GM12875 (cell line): Measurements from ENCODE around the gene ARHGEF6.

Experiments used
- H3K4me3 ChIP-seq: one replicate; pipeline ENCODE4 v1.5.1; 2011; ENCODE audit warnings: low read depth, low read length, control low read depth
- TF ChIP-seq, protein P1 (sequence below): IDR thresholded peaks from 2 replicates; pipeline ENCODE4 v1.5.1; 2011; ENCODE audit warnings: low read depth, mild to moderate bottlenecking, control low read depth, inconsistent platforms, low read length, moderate library complexity, borderline replicate concordance; ENCODE audit not compliant: insufficient read depth

Gene ARHGEF6

GRCh38 chrX:136671006-136671610, 109.6 kb downstream of the ARHGEF6 start:
- no peak overlapping the region for H3K4me3 ChIP-seq
- TF ChIP-seq, protein P1, sequence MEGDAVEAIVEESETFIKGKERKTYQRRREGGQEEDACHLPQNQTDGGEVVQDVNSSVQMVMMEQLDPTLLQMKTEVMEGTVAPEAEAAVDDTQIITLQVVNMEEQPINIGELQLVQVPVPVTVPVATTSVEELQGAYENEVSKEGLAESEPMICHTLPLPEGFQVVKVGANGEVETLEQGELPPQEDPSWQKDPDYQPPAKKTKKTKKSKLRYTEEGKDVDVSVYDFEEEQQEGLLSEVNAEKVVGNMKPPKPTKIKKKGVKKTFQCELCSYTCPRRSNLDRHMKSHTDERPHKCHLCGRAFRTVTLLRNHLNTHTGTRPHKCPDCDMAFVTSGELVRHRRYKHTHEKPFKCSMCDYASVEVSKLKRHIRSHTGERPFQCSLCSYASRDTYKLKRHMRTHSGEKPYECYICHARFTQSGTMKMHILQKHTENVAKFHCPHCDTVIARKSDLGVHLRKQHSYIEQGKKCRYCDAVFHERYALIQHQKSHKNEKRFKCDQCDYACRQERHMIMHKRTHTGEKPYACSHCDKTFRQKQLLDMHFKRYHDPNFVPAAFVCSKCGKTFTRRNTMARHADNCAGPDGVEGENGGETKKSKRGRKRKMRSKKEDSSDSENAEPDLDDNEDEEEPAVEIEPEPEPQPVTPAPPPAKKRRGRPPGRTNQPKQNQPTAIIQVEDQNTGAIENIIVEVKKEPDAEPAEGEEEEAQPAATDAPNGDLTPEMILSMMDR = no peak

DNA sequence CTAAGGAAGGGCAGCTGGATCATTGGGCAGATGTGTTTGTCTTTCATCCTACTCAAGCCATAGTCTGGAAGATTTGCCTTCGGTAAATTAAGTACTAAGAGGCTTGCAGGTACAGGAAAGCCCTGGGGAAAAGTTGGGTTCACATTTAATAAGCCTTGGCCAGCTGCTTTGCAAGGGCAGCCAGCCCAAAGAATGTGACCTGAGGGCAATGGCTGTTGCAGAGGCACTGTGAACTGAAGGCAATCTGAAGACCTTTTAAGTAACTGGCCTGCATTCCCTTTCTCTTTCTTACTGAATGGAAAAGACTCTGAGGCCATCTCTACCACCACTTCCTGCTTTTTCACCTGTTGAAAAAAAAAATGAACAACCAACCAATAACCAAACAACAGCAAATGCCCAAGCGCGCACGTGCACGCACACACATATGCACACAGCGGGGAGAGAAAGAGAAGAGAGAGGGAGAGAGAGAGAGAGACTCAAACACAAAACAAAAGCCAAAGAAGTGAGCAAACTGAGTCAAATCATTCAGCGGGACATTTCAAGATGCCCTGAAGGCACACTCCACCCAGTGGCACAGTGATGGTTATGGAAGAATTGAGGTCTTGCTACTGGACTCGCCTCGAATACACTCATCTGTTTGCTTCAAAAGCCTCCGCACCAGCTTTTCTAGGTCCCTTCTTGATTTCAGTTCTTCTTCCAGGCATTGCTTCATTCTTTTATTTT, 113.1 kb downstream of the ARHGEF6 start:
- TF ChIP-seq, protein P1 = no peak
- no peak overlapping the region for H3K4me3 ChIP-seq

DNA sequence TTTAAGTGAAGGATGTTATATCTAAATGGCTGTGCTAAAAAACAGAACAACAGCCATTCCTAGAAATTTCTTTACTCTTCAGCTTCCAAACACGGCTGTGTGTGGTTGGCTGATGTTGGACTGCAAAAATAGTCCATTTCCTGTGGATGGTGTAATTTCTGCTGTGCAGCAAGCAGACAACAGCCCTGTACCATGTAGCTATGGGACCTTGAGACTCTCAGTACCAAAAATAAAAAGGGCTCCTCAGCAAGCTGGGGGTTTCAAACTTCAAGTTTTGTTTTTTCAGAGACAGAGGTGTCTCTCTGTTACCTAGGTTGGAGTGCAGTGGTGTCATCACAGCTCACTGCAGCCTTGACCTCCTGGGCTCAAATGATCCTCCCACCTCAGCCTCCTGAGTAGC, 114.6 kb downstream of the ARHGEF6 start:
- no peak overlapping the region for H3K4me3 ChIP-seq
- TF ChIP-seq, protein P1 = no peak

DNA sequence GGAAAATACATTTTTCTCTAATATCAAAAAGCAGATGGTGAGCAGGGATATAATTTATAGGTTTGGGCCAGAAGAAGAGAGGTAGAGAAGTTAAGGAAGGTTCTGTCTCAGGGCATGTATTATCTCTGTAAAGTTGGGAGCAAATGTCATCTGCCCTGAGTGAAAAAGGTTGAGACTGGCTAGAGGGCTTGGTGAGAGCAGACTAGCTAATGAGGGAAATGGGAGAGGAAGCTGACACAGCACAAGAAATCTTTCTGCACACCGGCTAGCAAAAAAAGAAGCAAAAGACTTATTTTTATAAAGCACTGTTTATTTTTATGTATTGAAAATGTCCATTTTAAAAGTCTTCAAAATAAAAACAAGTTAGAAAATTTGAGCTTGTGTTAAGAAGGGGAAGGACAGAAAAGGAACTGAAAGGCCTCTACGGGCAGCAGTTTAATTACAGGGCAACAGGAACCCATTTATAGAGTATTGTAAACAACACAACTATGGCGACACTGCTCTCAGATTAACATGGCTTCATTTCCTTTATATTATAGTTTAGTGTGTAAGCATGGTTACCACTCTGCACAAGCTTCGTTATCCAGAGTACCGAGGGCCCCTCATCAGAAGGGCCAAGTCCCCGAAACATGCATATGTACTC, 115.4 kb downstream of the ARHGEF6 start:
- no peak overlapping the region for H3K4me3 ChIP-seq
- TF ChIP-seq, protein P1 = no peak

GRCh38 chrX:136662976-136663375, 117.8 kb downstream of the ARHGEF6 start:
- TF ChIP-seq, protein P1 = no peak
- H3K4me3 ChIP-seq = no peak overlapping the region

DNA sequence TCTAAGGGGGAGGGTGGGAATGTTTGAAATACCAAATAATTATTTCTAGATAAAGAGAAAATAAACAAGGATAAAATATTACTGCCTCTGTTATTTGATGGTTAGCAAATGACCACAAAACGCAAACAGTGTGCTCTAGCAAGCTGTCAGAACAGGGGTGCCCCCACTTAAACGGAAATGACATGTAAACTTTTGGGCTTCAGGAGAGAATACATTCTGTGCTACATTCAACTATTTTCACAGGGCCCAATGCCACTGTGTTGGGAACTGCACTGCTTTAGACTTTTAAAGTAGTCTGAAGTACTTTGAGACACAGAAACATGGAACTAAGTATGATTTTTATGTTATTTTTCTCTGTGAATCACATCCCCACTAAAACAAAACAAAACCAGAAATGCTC, 118.6 kb downstream of the ARHGEF6 start:
- H3K4me3 ChIP-seq = no peak overlapping the region
- TF ChIP-seq, protein P1 = no peak
